HG03159 (cell line): ENCODE data around the gene TNS1.

ENCODE experiments used
- ATAC-seq: cut with Tn5 transposase; IDR thresholded peaks from one replicate; pipeline ENCODE4 v1.9.1; 2021; ENCODE audit warnings: mild to moderate bottlenecking, moderate library complexity; ENCODE audit not compliant: unreplicated experiment

The TNS1 gene

GRCh38 chr2:217932803-217933616, 69.8 kb downstream of the TNS1 start:
- ATAC-seq = no peak

GRCh38 chr2:217931846-217932560, 70.8 kb downstream of the TNS1 start:
- no peak for ATAC-seq

- ATAC-seq = no peak
Observed at GRCh38 chr2:217930761-217931563, 71.8 kb downstream of the TNS1 start.

- no peak for ATAC-seq
Observed at GRCh38 chr2:217929757-217930707, 72.8 kb downstream of the TNS1 start.

GRCh38 chr2:217929272-217929671, 73.5 kb downstream of the TNS1 start:
- no peak for ATAC-seq

GRCh38 chr2:217928324-217929181, 74.2 kb downstream of the TNS1 start:
- no peak for ATAC-seq

GRCh38 chr2:217927601-217928323, 75.0 kb downstream of the TNS1 start:
- ATAC-seq = no peak

GRCh38 chr2:217926801-217927200, 76.0 kb downstream of the TNS1 start:
- ATAC-seq = no peak

GRCh38 chr2:217924346-217924901, 78.4 kb downstream of the TNS1 start:
- no peak for ATAC-seq

- ATAC-seq = no peak
Observed at GRCh38 chr2:217923007-217923686, 79.6 kb downstream of the TNS1 start.

- ATAC-seq = no peak
Observed at GRCh38 chr2:217922101-217923006, 80.4 kb downstream of the TNS1 start.

- ATAC-seq = no peak
Observed at GRCh38 chr2:217920879-217921603, 81.8 kb downstream of the TNS1 start.

- ATAC-seq = no peak
Observed at GRCh38 chr2:217919781-217920351, 82.9 kb downstream of the TNS1 start.

GRCh38 chr2:217919204-217919603, 83.6 kb downstream of the TNS1 start:
- no peak for ATAC-seq

GRCh38 chr2:217918308-217919024, 84.3 kb downstream of the TNS1 start:
- ATAC-seq = no peak
